ENCODE measurements around the gene PCDHB4.
A peak's percentile ranks its signal among the peaks of the same experiment; 100 is the strongest.
"Not testable (repeated sequence)": the region's sequence is repeated elsewhere in the genome, so short reads cannot be mapped to it uniquely, and the experiment has no call there.

The PCDHB4 gene

DNA sequence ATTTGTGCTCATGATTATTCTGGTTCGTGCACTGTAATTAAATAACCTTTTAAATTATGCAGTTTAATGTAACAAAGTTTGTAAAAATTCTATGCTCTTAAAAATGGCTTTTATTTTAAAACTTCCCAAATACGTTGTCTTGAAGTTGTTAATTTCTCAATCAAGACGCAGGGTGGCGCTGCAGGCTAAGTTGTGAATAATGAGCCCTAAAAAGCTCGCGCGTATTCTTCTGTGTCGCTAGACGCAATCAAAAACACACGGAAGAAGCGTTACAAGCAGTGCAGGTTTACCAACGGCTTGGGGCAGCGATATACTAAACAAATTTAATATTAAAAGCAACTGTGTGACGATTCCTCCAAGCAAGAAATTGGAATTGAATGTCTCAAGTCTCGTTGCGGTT is at the start of gene PCDHB4:
PCDHB4 (plus strand) TSS at position 256 of the 400 bp plus-strand sequence. CDS start 181 bp downstream, outside the sequence.
- DNase-seq (ENCODE audit: low spot score) = no peak

DNA sequence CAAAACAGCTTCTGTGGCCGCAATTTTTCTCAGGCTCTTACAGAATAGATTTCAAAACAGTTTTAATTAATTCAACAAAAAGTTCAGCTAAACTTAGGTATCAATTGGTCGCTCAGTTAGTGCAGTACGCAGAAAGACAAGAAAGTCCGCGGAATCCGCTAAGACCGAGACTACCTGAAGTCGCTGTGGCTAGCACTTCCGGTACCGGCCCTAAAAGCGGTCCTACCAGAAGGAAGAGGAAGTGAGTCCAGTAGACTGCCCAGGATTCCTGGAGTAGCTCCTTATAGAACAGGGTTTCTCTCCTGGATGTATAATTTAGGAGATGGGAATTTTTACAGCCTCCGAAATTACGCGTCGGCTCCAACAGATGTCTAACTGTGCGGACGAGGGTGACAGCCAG is 43.8 kb upstream of the PCDHB4 start:
- no peak for DNase-seq (ENCODE audit: low spot score)

DNA sequence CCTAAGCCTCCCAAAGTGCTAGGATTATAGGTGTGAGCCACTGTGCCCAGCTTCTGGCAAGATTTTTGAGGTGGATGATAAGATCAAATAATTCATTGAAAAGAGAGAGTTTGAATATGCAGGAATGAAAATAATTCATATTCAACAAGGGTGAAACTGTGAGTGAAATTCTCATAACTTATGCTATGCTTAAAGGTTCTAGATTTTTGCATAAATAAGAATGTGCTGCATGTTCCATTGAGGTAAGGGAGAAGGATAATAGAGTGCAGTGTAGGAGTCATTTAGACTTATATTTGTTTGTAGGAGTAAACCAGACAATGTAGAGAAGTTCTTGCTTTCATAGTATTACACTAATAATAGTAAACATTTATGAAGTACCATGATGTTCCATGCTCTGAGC is 39.4 kb upstream of the PCDHB4 start:
- no peak for DNase-seq (ENCODE audit: low spot score)

DNA sequence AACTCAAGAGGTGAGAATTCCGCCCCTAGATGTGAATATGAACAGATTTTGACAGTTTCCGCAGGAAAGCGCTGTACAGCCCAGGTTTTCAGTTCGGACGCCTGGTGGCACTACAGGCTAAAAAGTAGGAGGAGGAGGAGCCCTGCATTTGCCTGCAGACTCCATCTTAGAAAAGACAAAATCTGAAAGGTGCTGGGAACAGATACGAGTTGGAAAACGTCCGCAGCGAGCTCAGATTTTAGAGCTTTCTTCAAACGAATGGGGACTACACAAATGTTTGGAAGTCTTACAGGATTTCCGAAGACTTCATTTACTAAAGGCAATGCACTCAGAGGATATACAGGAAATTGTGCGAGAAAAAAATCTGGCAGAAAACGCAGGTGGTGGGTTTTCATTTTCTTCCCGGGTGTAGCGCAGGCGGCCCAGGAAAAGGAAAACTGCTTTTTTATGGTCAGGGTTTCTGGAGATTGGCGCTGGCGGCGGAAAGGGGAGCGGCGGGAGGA is 37.1 kb upstream of the PCDHB4 start:
- DNase-seq (ENCODE audit: low spot score) = peak; percentile 47

DNA sequence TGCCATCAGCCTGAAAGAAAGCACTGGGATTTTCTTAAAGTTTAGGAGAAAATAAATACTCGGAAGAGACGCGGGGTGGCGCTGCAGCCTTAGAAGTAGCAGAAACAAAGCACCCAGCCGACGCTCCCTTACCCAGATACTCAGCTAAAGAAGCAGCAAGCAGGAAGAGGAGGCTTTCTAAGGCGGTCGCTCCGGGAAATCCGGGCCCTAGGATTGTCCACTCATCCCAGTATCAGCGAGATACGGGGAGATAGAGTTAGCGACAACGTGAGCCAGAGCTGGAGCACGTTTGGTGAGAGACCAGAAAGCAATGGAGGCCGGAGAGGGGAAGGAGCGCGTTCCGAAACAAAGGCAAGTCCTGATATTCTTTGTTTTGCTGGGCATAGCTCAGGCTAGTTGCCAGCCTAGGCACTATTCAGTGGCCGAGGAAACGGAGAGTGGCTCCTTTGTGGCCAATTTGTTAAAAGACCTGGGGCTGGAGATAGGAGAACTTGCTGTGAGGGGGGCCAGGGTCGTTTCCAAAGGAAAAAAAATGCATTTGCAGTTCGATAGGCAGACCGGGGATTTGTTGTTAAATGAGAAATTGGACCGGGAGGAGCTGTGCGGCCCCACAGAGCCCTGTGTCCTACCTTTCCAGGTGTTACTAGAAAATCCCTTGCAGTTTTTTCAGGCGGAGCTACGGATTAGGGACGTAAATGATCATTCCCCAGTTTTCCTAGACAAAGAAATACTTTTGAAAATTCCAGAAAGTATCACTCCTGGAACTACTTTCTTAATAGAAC is 26.9 kb upstream of the PCDHB4 start, which contains the start of gene PCDHB2:
PCDHB2 (plus strand) TSS at position 135 of the 782 bp plus-strand sequence; CDS start at position 311, 176 bp downstream.
- peak; percentile 69 for DNase-seq (ENCODE audit: low spot score)

DNA sequence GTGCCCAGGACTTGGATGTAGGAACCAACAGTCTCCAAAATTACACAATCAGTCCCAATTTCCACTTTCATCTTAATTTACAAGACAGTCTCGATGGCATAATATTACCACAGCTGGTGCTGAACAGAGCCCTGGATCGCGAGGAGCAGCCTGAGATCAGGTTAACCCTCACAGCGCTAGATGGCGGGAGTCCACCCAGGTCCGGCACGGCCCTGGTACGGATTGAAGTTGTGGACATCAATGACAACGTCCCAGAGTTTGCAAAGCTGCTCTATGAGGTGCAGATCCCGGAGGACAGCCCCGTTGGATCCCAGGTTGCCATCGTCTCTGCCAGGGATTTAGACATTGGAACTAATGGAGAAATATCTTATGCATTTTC is 26.4 kb upstream of the PCDHB4 start:
- no peak for DNase-seq (ENCODE audit: low spot score)

DNA sequence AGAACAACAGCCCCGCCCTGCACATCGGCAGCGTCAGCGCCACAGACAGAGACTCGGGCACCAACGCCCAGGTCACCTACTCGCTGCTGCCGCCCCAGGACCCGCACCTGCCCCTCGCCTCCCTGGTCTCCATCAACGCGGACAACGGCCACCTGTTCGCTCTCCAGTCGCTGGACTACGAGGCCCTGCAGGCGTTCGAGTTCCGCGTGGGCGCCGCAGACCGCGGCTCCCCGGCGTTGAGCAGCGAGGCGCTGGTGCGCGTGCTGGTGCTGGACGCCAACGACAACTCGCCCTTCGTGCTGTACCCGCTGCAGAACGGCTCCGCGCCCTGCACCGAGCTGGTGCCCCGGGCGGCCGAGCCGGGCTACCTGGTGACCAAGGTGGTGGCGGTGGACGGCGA is 25.4 kb upstream of the PCDHB4 start:
- DNase-seq (ENCODE audit: low spot score) = not testable (repeated sequence)

DNA sequence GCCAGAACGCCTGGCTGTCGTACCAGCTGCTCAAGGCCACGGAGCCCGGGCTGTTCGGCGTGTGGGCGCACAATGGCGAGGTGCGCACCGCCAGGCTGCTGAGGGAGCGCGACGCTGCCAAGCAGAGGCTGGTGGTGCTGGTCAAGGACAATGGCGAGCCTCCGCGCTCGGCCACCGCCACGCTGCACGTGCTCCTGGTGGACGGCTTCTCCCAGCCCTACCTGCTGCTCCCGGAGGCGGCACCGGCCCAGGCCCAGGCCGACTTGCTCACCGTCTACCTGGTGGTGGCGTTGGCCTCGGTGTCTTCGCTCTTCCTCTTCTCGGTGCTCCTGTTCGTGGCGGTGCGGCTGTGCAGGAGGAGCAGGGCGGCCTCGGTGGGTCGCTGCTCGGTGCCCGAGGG is 25.0 kb upstream of the PCDHB4 start:
- not testable (repeated sequence) for DNase-seq (ENCODE audit: low spot score)

DNA sequence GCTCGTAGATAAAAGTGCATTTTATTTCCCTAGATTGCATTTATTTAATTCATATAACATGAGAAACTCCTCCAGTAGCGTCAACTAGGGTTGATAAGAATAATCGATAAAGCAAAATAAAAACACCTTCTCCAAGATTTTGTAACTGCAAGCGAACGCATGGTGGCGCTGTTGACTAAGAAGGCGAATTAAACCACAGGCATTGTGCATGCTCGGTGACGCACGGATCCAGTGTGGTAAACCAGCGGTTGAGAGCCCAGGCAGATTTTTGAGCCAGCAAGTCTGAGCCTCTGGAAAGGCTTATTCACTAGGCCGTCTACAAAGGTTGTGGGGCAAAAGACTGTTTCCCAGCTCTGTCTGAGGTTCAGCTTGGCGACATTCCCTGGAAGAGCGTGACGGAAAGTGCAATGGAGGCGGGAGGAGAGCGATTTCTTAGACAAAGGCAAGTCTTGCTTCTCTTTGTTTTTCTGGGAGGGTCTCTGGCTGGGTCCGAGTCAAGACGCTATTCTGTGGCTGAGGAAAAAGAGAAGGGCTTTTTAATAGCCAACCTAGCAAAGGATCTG is 21.3 kb upstream of the PCDHB4 start, which contains the start of gene PCDHB3:
PCDHB3 (plus strand) TSS at position 231 of the 563 bp plus-strand sequence; CDS start at position 408, 177 bp downstream.
- peak; percentile 65 for DNase-seq (ENCODE audit: low spot score)

DNA sequence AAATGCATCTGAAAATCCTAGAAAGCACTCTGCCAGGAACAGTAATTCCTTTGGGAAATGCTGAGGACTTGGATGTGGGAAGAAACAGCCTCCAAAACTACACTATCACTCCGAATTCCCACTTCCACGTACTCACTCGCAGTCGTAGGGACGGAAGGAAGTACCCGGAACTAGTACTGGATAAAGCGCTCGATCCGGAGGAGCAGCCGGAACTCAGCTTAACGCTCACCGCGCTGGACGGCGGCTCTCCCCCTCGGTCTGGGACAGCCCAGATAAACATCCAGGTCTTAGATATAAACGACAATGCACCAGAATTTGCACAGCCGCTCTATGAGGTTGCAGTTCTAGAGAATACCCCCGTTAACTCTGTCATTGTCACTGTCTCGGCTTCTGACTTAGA is 20.6 kb upstream of the PCDHB4 start:
- DNase-seq (ENCODE audit: low spot score) = peak; percentile 48

DNA sequence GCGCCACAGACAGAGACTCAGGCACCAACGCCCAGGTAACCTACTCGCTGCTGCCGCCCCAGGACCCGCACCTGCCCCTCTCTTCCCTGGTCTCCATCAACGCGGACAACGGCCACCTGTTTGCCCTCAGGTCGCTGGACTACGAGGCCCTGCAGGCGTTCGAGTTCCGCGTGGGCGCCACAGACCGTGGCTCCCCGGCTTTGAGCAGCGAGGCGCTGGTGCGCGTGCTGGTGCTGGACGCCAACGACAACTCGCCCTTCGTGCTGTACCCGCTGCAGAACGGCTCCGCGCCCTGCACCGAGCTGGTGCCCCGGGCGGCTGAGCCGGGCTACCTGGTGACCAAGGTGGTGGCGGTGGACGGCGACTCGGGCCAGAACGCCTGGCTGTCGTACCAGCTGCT is 19.5 kb upstream of the PCDHB4 start:
- DNase-seq (ENCODE audit: low spot score) = not testable (repeated sequence)

DNA sequence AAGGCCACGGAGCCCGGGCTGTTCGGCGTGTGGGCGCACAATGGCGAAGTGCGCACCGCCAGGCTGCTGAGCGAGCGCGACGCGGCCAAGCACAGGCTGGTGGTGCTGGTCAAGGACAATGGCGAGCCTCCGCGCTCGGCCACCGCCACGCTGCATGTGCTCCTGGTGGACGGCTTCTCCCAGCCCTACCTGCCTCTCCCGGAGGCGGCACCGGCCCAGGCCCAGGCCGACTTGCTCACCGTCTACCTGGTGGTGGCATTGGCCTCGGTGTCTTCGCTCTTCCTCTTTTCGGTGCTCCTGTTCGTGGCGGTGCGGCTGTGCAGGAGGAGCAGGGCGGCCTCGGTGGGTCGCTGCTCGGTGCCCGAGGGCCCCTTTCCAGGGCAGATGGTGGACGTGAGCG is 19.1 kb upstream of the PCDHB4 start:
- not testable (repeated sequence) for DNase-seq (ENCODE audit: low spot score)

DNA sequence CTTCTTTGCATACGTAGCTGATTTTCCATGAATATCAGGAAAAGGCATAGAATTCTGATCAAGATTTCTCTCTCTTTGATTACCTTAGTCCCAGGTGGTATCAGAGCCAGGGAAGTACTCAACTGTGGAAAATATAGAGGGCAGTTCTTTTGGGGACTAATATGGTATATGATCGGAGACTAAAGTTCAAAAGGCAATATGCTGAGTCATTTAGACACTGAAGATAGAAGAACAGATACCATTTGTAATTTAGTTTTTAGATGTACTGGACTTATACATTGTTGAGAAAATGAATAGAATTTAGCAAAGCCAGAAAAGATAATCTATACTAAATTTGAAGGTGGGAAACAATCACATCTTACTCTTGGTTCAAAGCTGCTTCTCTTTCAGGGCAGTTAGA is 16.3 kb upstream of the PCDHB4 start:
- no peak for DNase-seq (ENCODE audit: low spot score)

DNA sequence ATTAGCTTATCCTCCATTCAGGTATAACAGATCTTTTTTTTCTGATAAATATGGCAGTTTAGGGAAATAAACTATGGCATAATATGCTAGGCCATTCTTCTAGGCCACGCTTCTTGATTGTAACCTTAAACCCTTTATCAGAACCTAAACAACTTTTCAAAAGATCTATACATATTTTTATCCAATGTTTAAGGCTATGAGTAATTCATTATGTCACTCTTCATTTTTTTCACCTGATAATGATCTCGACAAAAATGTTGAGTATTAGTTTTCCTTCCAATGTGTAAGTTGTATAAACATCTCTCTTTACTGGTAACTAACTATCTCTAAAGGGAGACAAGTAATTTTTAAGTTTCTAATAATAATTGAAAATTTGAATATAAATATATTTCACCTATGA is 2.4 kb upstream of the PCDHB4 start:
- DNase-seq (ENCODE audit: low spot score) = no peak

DNA sequence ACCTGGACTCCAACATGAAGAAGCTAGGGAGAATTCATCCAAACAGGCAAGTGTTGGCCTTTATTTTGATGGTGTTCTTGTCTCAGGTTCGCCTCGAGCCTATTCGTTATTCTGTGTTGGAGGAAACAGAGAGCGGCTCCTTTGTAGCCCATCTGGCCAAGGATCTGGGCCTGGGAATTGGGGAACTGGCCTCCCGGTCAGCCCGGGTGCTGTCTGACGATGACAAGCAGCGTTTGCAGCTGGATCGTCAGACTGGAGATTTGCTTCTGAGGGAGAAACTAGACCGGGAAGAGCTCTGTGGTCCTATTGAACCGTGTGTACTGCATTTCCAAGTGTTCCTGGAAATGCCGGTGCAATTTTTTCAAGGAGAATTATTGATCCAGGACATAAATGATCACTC is 367 bp downstream of the PCDHB4 start:
- DNase-seq (ENCODE audit: low spot score) = no peak

DNA sequence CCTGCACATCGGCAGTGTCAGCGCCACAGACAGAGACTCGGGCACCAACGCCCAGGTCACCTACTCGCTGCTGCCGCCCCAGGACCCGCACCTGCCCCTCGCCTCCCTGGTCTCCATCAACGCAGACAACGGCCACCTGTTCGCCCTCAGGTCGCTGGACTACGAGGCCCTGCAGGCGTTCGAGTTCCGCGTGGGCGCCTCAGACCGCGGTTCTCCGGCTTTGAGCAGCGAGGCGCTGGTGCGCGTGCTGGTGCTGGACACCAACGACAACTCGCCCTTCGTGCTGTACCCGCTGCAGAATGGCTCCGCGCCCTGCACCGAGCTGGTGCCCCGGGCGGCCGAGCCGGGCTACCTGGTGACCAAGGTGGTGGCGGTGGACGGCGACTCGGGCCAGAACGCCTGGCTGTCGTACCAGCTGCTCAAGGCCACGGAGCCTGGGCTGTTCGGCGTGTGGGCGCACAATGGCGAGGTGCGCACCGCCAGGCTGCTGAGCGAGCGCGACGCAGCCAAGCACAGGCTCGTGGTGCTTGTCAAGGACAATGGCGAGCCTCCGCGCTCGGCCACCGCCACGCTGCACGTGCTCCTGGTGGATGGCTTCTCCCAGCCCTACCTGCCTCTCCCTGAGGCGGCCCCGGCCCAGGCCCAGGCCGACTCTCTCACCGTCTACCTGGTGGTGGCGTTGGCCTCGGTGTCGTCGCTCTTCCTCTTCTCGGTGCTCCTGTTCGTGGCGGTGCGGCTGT is 1.9 kb downstream of the PCDHB4 start:
- DNase-seq (ENCODE audit: low spot score) = not testable (repeated sequence)

DNA sequence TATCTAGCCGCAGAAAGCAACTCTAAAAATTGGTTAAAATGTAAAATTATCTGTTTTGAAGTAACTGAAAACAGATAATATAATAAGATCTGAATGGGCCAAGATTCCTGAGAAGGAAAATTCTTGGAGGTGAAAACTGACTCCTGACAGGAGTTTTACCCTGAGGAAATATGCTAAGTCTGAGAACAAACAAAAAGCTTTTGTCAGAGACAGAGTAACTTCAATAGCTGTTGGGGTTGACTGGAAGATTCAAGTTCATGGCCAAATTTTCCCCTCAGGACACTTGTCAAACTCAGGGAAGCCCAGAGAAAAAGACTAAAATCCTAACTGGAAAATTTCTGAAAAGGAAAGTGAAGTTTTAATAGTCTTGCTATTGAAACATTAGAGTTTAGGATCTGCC is 5.7 kb downstream of the PCDHB4 start:
- no peak for DNase-seq (ENCODE audit: low spot score)

DNA sequence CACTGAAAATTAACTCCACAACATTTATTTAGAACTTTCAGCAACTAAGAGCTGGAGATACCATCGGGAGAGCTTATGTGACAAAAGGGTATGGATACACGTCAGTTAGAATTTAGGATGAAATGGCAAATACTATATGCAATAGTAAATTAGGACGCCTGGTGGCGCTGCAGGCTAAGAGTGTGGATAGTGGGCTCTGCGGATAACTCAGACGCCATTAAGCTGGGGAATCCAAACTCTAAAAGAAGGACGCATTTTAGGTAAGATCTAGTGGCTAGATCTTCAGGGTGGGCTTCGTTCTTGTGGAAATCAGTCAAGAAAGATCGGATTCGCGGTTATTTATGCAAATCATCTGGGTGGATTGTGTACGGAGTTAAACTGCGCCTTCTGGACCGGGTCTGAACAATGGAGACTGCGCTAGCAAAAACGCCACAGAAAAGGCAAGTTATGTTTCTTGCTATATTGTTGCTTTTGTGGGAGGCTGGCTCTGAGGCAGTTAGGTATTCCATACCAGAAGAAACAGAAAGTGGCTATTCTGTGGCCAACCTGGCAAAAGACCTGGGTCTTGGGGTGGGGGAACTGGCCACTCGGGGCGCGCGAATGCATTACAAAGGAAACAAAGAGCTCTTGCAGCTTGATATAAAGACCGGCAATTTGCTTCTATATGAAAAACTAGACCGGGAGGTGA is 13.6 kb downstream of the PCDHB4 start, which contains the start of gene PCDHB5:
PCDHB5 (plus strand) TSS at position 177 of the 688 bp plus-strand sequence; CDS start at position 406, 229 bp downstream.
- peak; percentile 60 for DNase-seq (ENCODE audit: low spot score)

DNA sequence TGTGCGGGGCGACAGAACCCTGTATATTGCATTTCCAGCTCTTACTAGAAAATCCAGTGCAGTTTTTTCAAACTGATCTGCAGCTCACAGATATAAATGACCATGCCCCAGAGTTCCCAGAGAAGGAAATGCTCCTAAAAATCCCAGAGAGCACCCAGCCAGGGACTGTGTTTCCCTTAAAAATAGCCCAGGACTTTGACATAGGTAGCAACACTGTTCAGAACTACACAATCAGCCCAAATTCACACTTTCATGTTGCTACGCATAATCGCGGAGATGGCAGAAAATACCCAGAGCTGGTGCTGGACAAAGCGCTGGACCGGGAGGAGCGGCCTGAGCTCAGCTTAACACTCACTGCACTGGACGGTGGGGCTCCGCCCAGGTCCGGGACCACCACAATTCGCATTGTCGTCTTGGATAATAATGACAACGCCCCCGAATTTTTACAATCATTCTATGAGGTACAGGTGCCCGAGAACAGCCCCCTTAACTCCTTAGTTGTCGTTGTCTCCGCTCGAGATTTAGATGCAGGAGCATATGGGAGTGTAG is 14.2 kb downstream of the PCDHB4 start:
- DNase-seq (ENCODE audit: low spot score) = no peak

DNA sequence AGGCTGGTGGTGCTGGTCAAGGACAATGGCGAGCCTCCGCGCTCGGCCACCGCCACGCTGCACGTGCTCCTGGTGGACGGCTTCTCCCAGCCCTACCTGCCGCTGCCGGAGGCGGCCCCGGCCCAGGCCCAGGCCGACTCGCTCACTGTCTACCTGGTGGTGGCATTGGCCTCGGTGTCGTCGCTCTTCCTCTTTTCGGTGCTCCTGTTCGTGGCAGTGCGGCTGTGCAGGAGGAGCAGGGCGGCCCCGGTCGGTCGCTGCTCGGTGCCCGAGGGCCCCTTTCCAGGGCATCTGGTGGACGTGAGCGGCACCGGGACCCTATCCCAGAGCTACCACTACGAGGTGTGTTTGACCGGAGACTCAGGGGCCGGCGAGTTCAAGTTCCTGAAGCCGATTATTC is 15.7 kb downstream of the PCDHB4 start:
- DNase-seq (ENCODE audit: low spot score) = not testable (repeated sequence)

DNA sequence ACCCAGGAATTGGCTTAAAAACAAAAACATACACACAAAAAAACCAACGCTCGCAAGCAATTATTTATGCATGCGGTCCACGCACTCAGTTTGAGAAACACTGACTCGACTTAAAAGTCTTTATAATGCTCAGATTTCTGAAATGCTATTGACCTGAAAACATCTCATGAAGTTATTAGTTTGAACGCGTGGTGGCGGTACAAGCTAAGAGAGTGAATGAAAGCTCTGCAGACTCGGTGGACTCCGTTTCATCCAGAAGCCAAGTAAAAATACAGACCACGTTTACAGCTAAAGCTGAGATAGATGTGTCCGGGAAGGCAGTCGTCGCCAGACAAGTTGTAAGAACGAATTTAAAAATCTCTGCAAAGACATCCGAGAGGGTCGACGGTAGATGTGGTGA is 28.2 kb downstream of the PCDHB4 start, which contains the start of gene PCDHB6:
PCDHB6 (plus strand) TSS at position 246 of the 400 bp plus-strand sequence. CDS start 201 bp downstream, outside the sequence.
- DNase-seq (ENCODE audit: low spot score) = no peak
